Mammary epithelial cell (primary cell): ENCODE measurements around the gene GRPEL2.

Experiments used
- EZH2 ChIP-seq: IDR thresholded peaks from 2 replicates; pipeline ENCODE4 v1.6.1; 2012; ENCODE audit warnings: low read length, inconsistent platforms, borderline replicate concordance
- TF ChIP-seq, protein P1 (sequence below), 2 donors: IDR thresholded peaks in 1 of 2; conservative IDR thresholded peaks in 1 of 2; 2 replicates each; pipeline ENCODE4 v1.5.1; 2011 to 2012; ENCODE audit warnings: inconsistent platforms in 2 of 2, low read length in 2 of 2, mild to moderate bottlenecking in 2 of 2, control low read depth in 1 of 2, low read depth in 1 of 2; ENCODE audit not compliant: insufficient read depth in 1 of 2; ENCODE audit errors: extremely low read depth in 1 of 2

DNA sequence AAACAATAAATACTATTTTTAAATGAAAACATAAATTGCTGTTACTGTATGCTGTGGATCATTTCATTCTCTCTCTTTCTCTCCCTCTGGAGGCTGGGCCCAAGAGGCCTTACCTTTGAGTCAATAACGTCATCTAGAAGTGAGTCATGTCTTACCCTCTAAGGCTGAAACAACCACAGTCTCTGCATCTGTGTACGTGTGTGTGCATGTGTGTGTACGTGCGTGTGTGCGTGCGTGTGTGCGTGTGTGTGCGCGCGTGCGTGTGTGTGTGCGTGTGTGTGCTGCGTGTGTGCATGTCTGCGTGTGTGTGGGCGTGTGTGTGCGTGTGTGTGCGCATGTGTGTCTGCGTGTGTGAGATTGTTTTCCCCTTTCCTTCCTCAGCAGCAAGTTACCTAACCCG is 47.4 kb downstream of the GRPEL2 start:
- TF ChIP-seq, protein P1, sequence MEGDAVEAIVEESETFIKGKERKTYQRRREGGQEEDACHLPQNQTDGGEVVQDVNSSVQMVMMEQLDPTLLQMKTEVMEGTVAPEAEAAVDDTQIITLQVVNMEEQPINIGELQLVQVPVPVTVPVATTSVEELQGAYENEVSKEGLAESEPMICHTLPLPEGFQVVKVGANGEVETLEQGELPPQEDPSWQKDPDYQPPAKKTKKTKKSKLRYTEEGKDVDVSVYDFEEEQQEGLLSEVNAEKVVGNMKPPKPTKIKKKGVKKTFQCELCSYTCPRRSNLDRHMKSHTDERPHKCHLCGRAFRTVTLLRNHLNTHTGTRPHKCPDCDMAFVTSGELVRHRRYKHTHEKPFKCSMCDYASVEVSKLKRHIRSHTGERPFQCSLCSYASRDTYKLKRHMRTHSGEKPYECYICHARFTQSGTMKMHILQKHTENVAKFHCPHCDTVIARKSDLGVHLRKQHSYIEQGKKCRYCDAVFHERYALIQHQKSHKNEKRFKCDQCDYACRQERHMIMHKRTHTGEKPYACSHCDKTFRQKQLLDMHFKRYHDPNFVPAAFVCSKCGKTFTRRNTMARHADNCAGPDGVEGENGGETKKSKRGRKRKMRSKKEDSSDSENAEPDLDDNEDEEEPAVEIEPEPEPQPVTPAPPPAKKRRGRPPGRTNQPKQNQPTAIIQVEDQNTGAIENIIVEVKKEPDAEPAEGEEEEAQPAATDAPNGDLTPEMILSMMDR (conservative IDR thresholded peaks at IDR 0.05 in 1 of 2, IDR thresholded peaks at IDR 0.05 in 1 of 2; ENCODE audit: extremely low read depth in 1 of 2, insufficient read depth in 1 of 2, low read depth in 1 of 2, low read length in 2 of 2) = no peak
- TF ChIP-seq EZH2 = no peak
